Prostate gland (tissue), 2 donors: Measurements from ENCODE around the gene PLAC1.

ENCODE experiments used
- CTCF ChIP-seq, 4 experiments: fragments of 200-600 bp in 2 of 4; fragments of 450-650 bp in 2 of 4; sonication (generic) in 2 of 4; IDR thresholded peaks; 1 replicate in 3 of 4; 2 replicates in 1 of 4; pipeline ENCODE4 v1.5.1; 2016 to 2019; ENCODE audit warnings: antibody characterized with exemption in 4 of 4, mild to moderate bottlenecking in 2 of 4, moderate library complexity in 2 of 4
- POLR2AphosphoS5 ChIP-seq: sonication (generic); formaldehyde crosslinking; IDR thresholded peaks from one replicate; pipeline ENCODE4 v1.6.1; 2017; ENCODE audit warnings: antibody characterized with exemption

GRCh38 chrX:134622056-134622812, 36.0 kb downstream of the PLAC1 start:
- TF ChIP-seq CTCF (IDR thresholded peaks at IDR 0.05) = no peak
- TF ChIP-seq POLR2AphosphoS5 = no peak
